HCT116 (cell line): ENCODE data around the gene RANBP9. TPM values are rescaled to one million over a fixed set of nuclear protein-coding genes. Genes with fewer than 3 reads are reported as not detected.

ENCODE experiments used
- ATAC-seq: fragments of 200-7000 bp; cut with Tn5 transposase; 2 replicates; pipeline ENCODE4 v1.9.1; 2020; ENCODE audit warnings: mild to moderate bottlenecking, moderate library complexity
- BruUV-seq: library from RNA; stranded (reverse); fragments of 400-500 nt; replicated peaks from 2 replicates; lab custom pipeline; 2021; lab: Mats Ljungman, UMichigan
- CTCF ChIA-PET: fragments of 300-600 bp; sonication (Branson Sonifier 250); formaldehyde crosslinking; loops from one replicate; lab custom pipeline; 2021; ENCODE audit warnings: antibody characterized with exemption; lab: Charles Lee
- POLR2A ChIA-PET: fragments of 300-600, 350-600 bp; sonication (Branson Sonifier 250); formaldehyde crosslinking; loops from one replicate; lab custom pipeline; 2021; ENCODE audit warnings: antibody characterized with exemption; lab: Charles Lee
- RAD21 ChIA-PET, 2 experiments: fragments of 300-600 bp; sonication (Branson Sonifier 250); formaldehyde crosslinking; loops; one replicate each; lab custom pipeline; 2023; ENCODE audit warnings: low total read pairs in 2 of 2; ENCODE audit not compliant: uncharacterized antibody in 2 of 2, unreplicated experiment in 2 of 2, low non-redundant PET in 1 of 2; lab: Charles Lee
- DNase-seq: peaks from one replicate; pipeline ENCODE4 v3.0.0-alpha.2; 2010; ENCODE audit warnings: low read depth, low spot score
- H2AFZ ChIP-seq: fragments of 200-600 bp; shearing (Covaris generic), sonication (generic); 2 replicates; pipeline ENCODE4 v1.6.1; 2017; ENCODE audit warnings: low read depth, mixed run types, mixed read lengths, antibody characterized with exemption, low read length; ENCODE audit not compliant: poor library complexity, severe bottlenecking
- H3K27ac ChIP-seq: 2 replicates; pipeline ENCODE4 v1.5.1; 2012; ENCODE audit warnings: low read depth, low read length
- H3K27me3 ChIP-seq: fragments of 200-600 bp; sonication (generic); 2 replicates; pipeline ENCODE4 v1.6.1; 2016; ENCODE audit warnings: mixed run types, low read length, mixed read lengths; ENCODE audit not compliant: insufficient read depth
- H3K36me3 ChIP-seq, 2 experiments: fragments of 200-500 bp in 1 of 2; fragments of 200-600 bp in 1 of 2; sonication (Bioruptor generic) in 1 of 2; sonication (generic) in 1 of 2; 2 replicates each; pipeline versions ENCODE4 v1.5.1 to v1.6.1; 2014 to 2016; ENCODE audit warnings: low read length in 2 of 2, inconsistent platforms in 1 of 2, mixed read lengths in 1 of 2, mixed run types in 1 of 2; ENCODE audit not compliant: insufficient read depth in 2 of 2, control insufficient read depth in 1 of 2
- H3K4me1 ChIP-seq, 2 experiments: fragments of 200-600 bp in 1 of 2; sonication (generic) in 1 of 2; 2 replicates each; pipeline versions ENCODE4 v1.5.1 to v1.6.1; 2012 to 2017; ENCODE audit warnings: low read length in 2 of 2, inconsistent platforms in 1 of 2, mild to moderate bottlenecking in 1 of 2, mixed read lengths in 1 of 2, mixed run types in 1 of 2, moderate library complexity in 1 of 2; ENCODE audit not compliant: insufficient read depth in 2 of 2, control insufficient read depth in 1 of 2
- H3K4me2 ChIP-seq: fragments of 200-600 bp; sonication (generic); 2 replicates; pipeline ENCODE4 v1.6.1; 2017; ENCODE audit warnings: mixed run types, low read length, mixed read lengths
- H3K4me3 ChIP-seq, 2 experiments: fragments of 200-600 bp in 1 of 2; sonication (generic) in 1 of 2; replicated peaks in 1 of 2; 2 replicates each; pipeline ENCODE4 v1.5.1; 2011 to 2016; ENCODE audit warnings: low read length in 2 of 2, control low read depth in 1 of 2, low read depth in 1 of 2, mild to moderate bottlenecking in 1 of 2, mixed read lengths in 1 of 2, mixed run types in 1 of 2
- H3K79me2 ChIP-seq: fragments of 200-600 bp; sonication (generic); 2 replicates; pipeline ENCODE4 v1.6.1; 2017; ENCODE audit warnings: mild to moderate bottlenecking, mixed run types, low read length, moderate library complexity, mixed read lengths; ENCODE audit not compliant: insufficient read depth
- H3K9ac ChIP-seq: fragments of 200-600 bp; sonication (generic); 2 replicates; pipeline ENCODE4 v1.6.1; 2016; ENCODE audit warnings: low read length, mixed read lengths
- H3K9me2 ChIP-seq: fragments of 200-600 bp; sonication (generic), shearing (Covaris generic); 2 replicates; pipeline ENCODE4 v1.6.1; 2017; ENCODE audit warnings: mixed run types, mild to moderate bottlenecking, moderate library complexity; ENCODE audit not compliant: insufficient read depth
- H3K9me3 ChIP-seq, 2 experiments: fragments of 200-500 bp in 1 of 2; fragments of 200-600 bp in 1 of 2; sonication (Bioruptor generic) in 1 of 2; sonication (generic) in 1 of 2; 2 replicates each; pipeline ENCODE4 v1.6.1; 2014 to 2017; ENCODE audit warnings: low read length in 2 of 2, mixed read lengths in 2 of 2, inconsistent platforms in 1 of 2, low read depth in 1 of 2, mild to moderate bottlenecking in 1 of 2, mixed run types in 1 of 2, moderate library complexity in 1 of 2; ENCODE audit not compliant: control insufficient read depth in 1 of 2, insufficient read depth in 1 of 2
- H4K20me1 ChIP-seq: fragments of 200-600 bp; sonication (generic), shearing (Covaris generic); 2 replicates; pipeline ENCODE4 v1.6.1; 2017; ENCODE audit warnings: mixed run types, mild to moderate bottlenecking, moderate library complexity; ENCODE audit not compliant: insufficient read depth
- ATF3 ChIP-seq: IDR thresholded peaks from 2 replicates; pipeline ENCODE4 v1.6.1; 2012
- CBX3 ChIP-seq: IDR thresholded peaks from 2 replicates; pipeline ENCODE4 v1.6.1; 2012; ENCODE audit warnings: low read depth
- EGR1 ChIP-seq: IDR thresholded peaks from 2 replicates; pipeline ENCODE4 v1.6.1; 2012; ENCODE audit warnings: low read depth
- ELF1 ChIP-seq: IDR thresholded peaks from 2 replicates; pipeline ENCODE4 v1.6.1; 2012; ENCODE audit warnings: low read depth, borderline replicate concordance
- EZH2 ChIP-seq: fragments of 200-600 bp; sonication (generic); IDR thresholded peaks from 2 replicates; pipeline ENCODE4 v1.6.1; 2017; ENCODE audit warnings: antibody characterized with exemption, mixed run types
- EZH2phosphoT487 ChIP-seq: fragments of 200-600 bp; IDR thresholded peaks from 2 replicates; pipeline ENCODE4 v1.6.1; 2018; ENCODE audit warnings: antibody characterized with exemption, borderline replicate concordance
- FOSL1 ChIP-seq: IDR thresholded peaks from 2 replicates; pipeline ENCODE4 v1.6.1; 2012; ENCODE audit warnings: low read depth
- POLR2A ChIP-seq: IDR thresholded peaks from 2 replicates; pipeline ENCODE4 v1.7.0; 2011; ENCODE audit warnings: borderline replicate concordance; ENCODE audit not compliant: insufficient read depth, insufficient read length; ENCODE audit errors: extremely low read depth
- POLR2AphosphoS5 ChIP-seq: IDR thresholded peaks from 2 replicates; pipeline ENCODE4 v1.6.1; 2011; ENCODE audit warnings: mild to moderate bottlenecking, low read depth, low read length, moderate library complexity
- RAD21 ChIP-seq: IDR thresholded peaks from 2 replicates; pipeline ENCODE4 v1.6.1; 2012; ENCODE audit warnings: low read depth, mild to moderate bottlenecking
- SIN3A ChIP-seq: IDR thresholded peaks from 2 replicates; pipeline ENCODE4 v1.6.1; 2012; ENCODE audit warnings: low read depth
- SRF ChIP-seq: IDR thresholded peaks from 2 replicates; pipeline ENCODE4 v1.6.1; 2012; ENCODE audit warnings: low read depth
- TCF7L2 ChIP-seq: IDR thresholded peaks from 2 replicates; pipeline ENCODE4 v1.7.0; 2011; ENCODE audit warnings: borderline replicate concordance, inconsistent platforms; ENCODE audit not compliant: insufficient read depth, insufficient read length; ENCODE audit errors: extremely low read depth
- YY1 ChIP-seq: IDR thresholded peaks from 2 replicates; pipeline ENCODE4 v1.6.1; 2011; ENCODE audit warnings: low read length, low read depth, moderate library complexity, mild to moderate bottlenecking; ENCODE audit not compliant: insufficient replicate concordance; ENCODE audit errors: extremely low read depth
- ZBTB33 ChIP-seq: IDR thresholded peaks from 2 replicates; pipeline ENCODE4 v1.6.1; 2011; ENCODE audit warnings: mild to moderate bottlenecking, low read length, moderate library complexity; ENCODE audit not compliant: insufficient replicate concordance; ENCODE audit errors: extremely low read depth
- ZFX ChIP-seq: fragments of 450-650 bp; IDR thresholded peaks from 2 replicates; pipeline ENCODE4 v1.6.1; 2017
- intact Hi-C: fragments of 100-400 bp; cut with micrococcal nuclease; formaldehyde crosslinking; loops from 2 replicates; pipeline ENCODE4 v1.10.0; 2022
- total RNA-seq: library from RNA; stranded (reverse); gene quantifications from one replicate; pipeline ENCODE4 v1.2.1, GENCODE V29; 2021; ENCODE audit not compliant: unreplicated experiment

The RANBP9 gene
- total RNA-seq, 1 experiment from 2014 or later: 48.0 TPM

GRCh38 chr6:13715444-13715883 is 3.8 kb upstream of the RANBP9 start:
- H2AFZ ChIP-seq: no peak overlapping the region
- POLR2A ChIA-PET: no interaction called here
- BruUV-seq: no TSS peak

More at GRCh38 chr6:13715444-13715883, 3.8 kb upstream of the RANBP9 start:
- DNase-seq (no peak), ATAC-seq (no peak)
- Histone ChIP-seq H3K27me3 (no peaks in the 10 kb centered on the region), H3K9ac (no peak overlapping the region), H3K9me2 (no peaks in the 10 kb centered on the region), H3K9me3 (no peaks in the 10 kb centered on the region), H3K27ac (no peak overlapping the region), H3K36me3 (no peaks in the 10 kb centered on the region), H4K20me1 (no peaks in the 10 kb centered on the region; the same call in 1 of the 2 replicates), H3K4me2 (no peak overlapping the region), H3K79me2 (peaks cover 5% of the 10 kb centered on the region), H3K4me3 (no peak overlapping the region), H3K4me1 (peaks cover 5 to 9% of the 10 kb centered on the region in 2 experiments; a peak in 3 of 4 replicates)
- ChIA-PET CTCF (no interaction called here), RAD21 (no interaction called here)
- intact Hi-C loops: no loop called here
- TF ChIP-seq SRF (no peak), EZH2 (no peak), RAD21 (no peak), TCF7L2 (no peak), POLR2AphosphoS5 (no peak), ELF1 (no peak), ZFX (no peak), EGR1 (no peak), EZH2phosphoT487 (no peak), FOSL1 (no peak), ZBTB33 (no peak), POLR2A (no peak), SIN3A (no peak), CBX3 (no peak), YY1 (no peak), ATF3 (no peak)
